ENCODE measurements around the gene DMXL2.

DMXL2 gene

DNA sequence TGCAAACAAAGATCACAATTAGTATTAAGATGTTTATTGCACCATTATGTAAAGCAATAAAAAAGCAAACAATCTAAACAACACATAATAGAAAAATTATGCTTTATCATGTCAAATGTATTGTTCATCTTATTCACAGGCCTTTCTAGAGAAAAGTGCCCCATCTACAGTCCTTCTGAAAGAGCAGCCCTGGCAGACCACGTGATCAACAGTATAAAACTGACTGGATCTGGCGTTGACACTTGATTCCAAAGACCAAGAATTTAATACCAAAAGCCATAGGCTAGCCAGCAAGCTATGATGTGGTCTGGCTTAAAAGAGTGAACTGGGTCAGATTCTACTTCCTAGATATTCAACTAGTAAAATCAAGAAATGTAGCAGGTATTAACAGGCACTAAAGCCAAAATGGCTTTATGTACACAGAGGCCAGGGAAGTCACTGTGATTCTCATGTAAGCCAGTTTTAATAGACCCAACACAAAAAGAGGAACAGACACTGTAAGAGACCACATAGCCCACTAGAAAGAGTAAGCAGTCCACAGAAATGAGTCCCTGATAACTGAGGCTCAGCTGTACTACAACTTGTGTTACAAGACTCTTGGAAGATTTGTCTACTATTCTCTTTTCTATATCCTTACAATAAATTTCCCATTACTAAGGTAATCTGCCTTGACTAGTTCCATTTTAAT, 32.5 kb downstream of the DMXL2 start:
- Histone ChIP-seq H3K27me3 (ENCODE audit: low read length) (no peaks in the 10 kb centered on the region), H3K4me2 (ENCODE audit: low read depth, low read length, poor library complexity, severe bottlenecking) (no peak overlapping the region), H3K36me3 (ENCODE audit: low read length) (no peaks in the 10 kb centered on the region), H3K9ac (ENCODE audit: low read length) (no peak overlapping the region), H3K79me2 (ENCODE audit: insufficient read depth, low read length) (no peaks in the 10 kb centered on the region), H2AFZ (ENCODE audit: low read depth, low read length, severe bottlenecking) (no peak overlapping the region), H4K20me1 (ENCODE audit: low read depth, low read length) (no peaks in the 10 kb centered on the region), H3K9me2 (replicated peaks; ENCODE audit: insufficient read depth, low read length) (no peaks in the 10 kb centered on the region), H3K27ac (ENCODE audit: low read depth, low read length) (no peak overlapping the region), H3K9me3 (ENCODE audit: insufficient read depth, low read length) (no peaks in the 10 kb centered on the region), H3F3A (ENCODE audit: insufficient read depth) (no peaks in the 10 kb centered on the region), H3K4me3 (ENCODE audit: insufficient read depth, low read length, poor library complexity, severe bottlenecking) (no peak overlapping the region)
- TF ChIP-seq, protein P1, sequence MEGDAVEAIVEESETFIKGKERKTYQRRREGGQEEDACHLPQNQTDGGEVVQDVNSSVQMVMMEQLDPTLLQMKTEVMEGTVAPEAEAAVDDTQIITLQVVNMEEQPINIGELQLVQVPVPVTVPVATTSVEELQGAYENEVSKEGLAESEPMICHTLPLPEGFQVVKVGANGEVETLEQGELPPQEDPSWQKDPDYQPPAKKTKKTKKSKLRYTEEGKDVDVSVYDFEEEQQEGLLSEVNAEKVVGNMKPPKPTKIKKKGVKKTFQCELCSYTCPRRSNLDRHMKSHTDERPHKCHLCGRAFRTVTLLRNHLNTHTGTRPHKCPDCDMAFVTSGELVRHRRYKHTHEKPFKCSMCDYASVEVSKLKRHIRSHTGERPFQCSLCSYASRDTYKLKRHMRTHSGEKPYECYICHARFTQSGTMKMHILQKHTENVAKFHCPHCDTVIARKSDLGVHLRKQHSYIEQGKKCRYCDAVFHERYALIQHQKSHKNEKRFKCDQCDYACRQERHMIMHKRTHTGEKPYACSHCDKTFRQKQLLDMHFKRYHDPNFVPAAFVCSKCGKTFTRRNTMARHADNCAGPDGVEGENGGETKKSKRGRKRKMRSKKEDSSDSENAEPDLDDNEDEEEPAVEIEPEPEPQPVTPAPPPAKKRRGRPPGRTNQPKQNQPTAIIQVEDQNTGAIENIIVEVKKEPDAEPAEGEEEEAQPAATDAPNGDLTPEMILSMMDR (IDR thresholded peaks at IDR 0.05; ENCODE audit: insufficient read depth, low read length, poor library complexity, severe bottlenecking): no peak
- no peak for TF ChIP-seq EZH2phosphoT487 (conservative IDR thresholded peaks at IDR 0.05; ENCODE audit: low read length)

- H3K27me3 ChIP-seq (ENCODE audit: low read length): no peaks in the 10 kb centered on the region
- no peak overlapping the region for H3K4me3 ChIP-seq (ENCODE audit: insufficient read depth, low read length, poor library complexity, severe bottlenecking)
- no peaks in the 10 kb centered on the region for H3K36me3 ChIP-seq (ENCODE audit: low read length)
- H3K4me2 ChIP-seq (ENCODE audit: low read depth, low read length, poor library complexity, severe bottlenecking): no peak overlapping the region
- no peaks in the 10 kb centered on the region for H3K9me3 ChIP-seq (ENCODE audit: insufficient read depth, low read length)
- no peak overlapping the region for H3K27ac ChIP-seq (ENCODE audit: low read depth, low read length)
- no peaks in the 10 kb centered on the region for H3K79me2 ChIP-seq (ENCODE audit: insufficient read depth, low read length)
- no peaks in the 10 kb centered on the region for H3K9me2 ChIP-seq (replicated peaks; ENCODE audit: insufficient read depth, low read length)
- no peaks in the 10 kb centered on the region for H3F3A ChIP-seq (ENCODE audit: insufficient read depth)
- H4K20me1 ChIP-seq (ENCODE audit: low read depth, low read length): no peaks in the 10 kb centered on the region
- H2AFZ ChIP-seq (ENCODE audit: low read depth, low read length, severe bottlenecking): no peak overlapping the region
- no peak for TF ChIP-seq EZH2phosphoT487 (conservative IDR thresholded peaks at IDR 0.05; ENCODE audit: low read length)
- TF ChIP-seq, protein P1 (IDR thresholded peaks at IDR 0.05; ENCODE audit: insufficient read depth, low read length, poor library complexity, severe bottlenecking): no peak
- H3K9ac ChIP-seq (ENCODE audit: low read length): no peak overlapping the region
Observed at GRCh38 chr15:51588966-51589365, 33.6 kb downstream of the DMXL2 start.

- no peak overlapping the region for H3K4me3 ChIP-seq (ENCODE audit: insufficient read depth, low read length, poor library complexity, severe bottlenecking)
- TF ChIP-seq EZH2phosphoT487 (conservative IDR thresholded peaks at IDR 0.05; ENCODE audit: low read length): no peak
- TF ChIP-seq, protein P1 (IDR thresholded peaks at IDR 0.05; ENCODE audit: insufficient read depth, low read length, poor library complexity, severe bottlenecking): no peak
- H3K9ac ChIP-seq (ENCODE audit: low read length): no peak overlapping the region
- no peak overlapping the region for H3K4me2 ChIP-seq (ENCODE audit: low read depth, low read length, poor library complexity, severe bottlenecking)
- H3F3A ChIP-seq (ENCODE audit: insufficient read depth): no peaks in the 10 kb centered on the region
- no peaks in the 10 kb centered on the region for H3K27me3 ChIP-seq (ENCODE audit: low read length)
- H3K9me2 ChIP-seq (replicated peaks; ENCODE audit: insufficient read depth, low read length): no peaks in the 10 kb centered on the region
- no peaks in the 10 kb centered on the region for H3K79me2 ChIP-seq (ENCODE audit: insufficient read depth, low read length)
- H2AFZ ChIP-seq (ENCODE audit: low read depth, low read length, severe bottlenecking): no peak overlapping the region
- no peaks in the 10 kb centered on the region for H3K9me3 ChIP-seq (ENCODE audit: insufficient read depth, low read length)
- no peak overlapping the region for H3K27ac ChIP-seq (ENCODE audit: low read depth, low read length)
- no peaks in the 10 kb centered on the region for H4K20me1 ChIP-seq (ENCODE audit: low read depth, low read length)
- no peaks in the 10 kb centered on the region for H3K36me3 ChIP-seq (ENCODE audit: low read length)
Observed at GRCh38 chr15:51585986-51586385, 36.6 kb downstream of the DMXL2 start.

Data from SU-DHL-6 (cell line).